Kidney (tissue), 14 donors: ENCODE data around the gene CPB2. TPM values are rescaled to one million over a fixed set of nuclear protein-coding genes. Genes with fewer than 3 reads are reported as not detected.

Experiments
- DNase-seq, 5 donors: peaks; one replicate each; pipeline ENCODE4 v3.0.0-alpha.2; 2013 to 2020
- FAIRE-seq: peaks from 2 replicates; lab custom pipeline; 2012; peaks lifted over from hg19 to GRCh38; lab: Jason Lieb, UNC
- H3K27ac ChIP-seq, 2 donors: one replicate each; pipeline ENCODE4 v1.7.0; 2013; ENCODE audit warnings: low read depth in 2 of 2, low read length in 2 of 2, inconsistent platforms in 1 of 2
- H3K27me3 ChIP-seq: one replicate; pipeline ENCODE4 v1.7.1; 2013; ENCODE audit warnings: low read length, inconsistent platforms; ENCODE audit not compliant: control insufficient read depth, insufficient read depth
- H3K36me3 ChIP-seq, 3 donors: one replicate each; pipeline versions ENCODE4 v1.7.0 to v1.7.1; 2013; ENCODE audit warnings: low read length in 3 of 3, control low read depth in 1 of 3, inconsistent platforms in 1 of 3; ENCODE audit not compliant: insufficient read depth in 3 of 3, control insufficient read depth in 2 of 3
- H3K4me1 ChIP-seq, 3 donors: one replicate each; pipeline versions ENCODE4 v1.7.0 to v1.7.1; 2013; ENCODE audit warnings: low read length in 3 of 3, inconsistent platforms in 1 of 3, low read depth in 1 of 3; ENCODE audit not compliant: control insufficient read depth in 2 of 3, insufficient read depth in 2 of 3
- H3K4me3 ChIP-seq, 3 donors: one replicate each; pipeline versions ENCODE4 v1.7.0 to v1.8.1; 2013; ENCODE audit warnings: low read length in 3 of 3, control low read depth in 1 of 3, inconsistent platforms in 1 of 3
- H3K9ac ChIP-seq, 3 donors: one replicate each; pipeline versions ENCODE4 v1.7.0 to v1.7.1; 2013; ENCODE audit warnings: low read length in 3 of 3, control low read depth in 1 of 3, inconsistent platforms in 1 of 3
- H3K9me3 ChIP-seq, 3 donors: one replicate each; pipeline versions ENCODE4 v1.7.0 to v1.7.1; 2013; ENCODE audit warnings: low read length in 3 of 3, control low read depth in 1 of 3, inconsistent platforms in 1 of 3; ENCODE audit not compliant: control insufficient read depth in 2 of 3, insufficient read depth in 1 of 3
- intact Hi-C: fragments of 100-400 bp; cut with DNase I; formaldehyde crosslinking; loops from one replicate; pipeline ENCODE4 v1.11.1; 2022
- polyA plus RNA-seq: library from polyadenylated mRNA; stranded (reverse); fragments of 350-450 nt; fragmentation: Illumina TruSeq; extraction: RNeasy Lipid Tissue Mini Kit (QIAGEN cat#74804); gene quantifications from one replicate; pipeline ENCODE4 v1.2.3, GENCODE V29; 2014; ENCODE audit warnings: low read depth, low replicate concordance; ENCODE audit not compliant: insufficient read depth
- total RNA-seq: library from RNA; stranded (reverse); fragmentation: NEBNext Ultra II Directional; extraction: Animal tissue kit (Norgen Biotek cat#: 25700); gene quantifications from one replicate; pipeline ENCODE4 v1.2.1, GENCODE V29; 2021
- TF ChIP-seq, protein P1 (sequence below): IDR thresholded peaks from 3 replicates; pipeline ENCODE4 v1.5.1; 2012; ENCODE audit warnings: mild to moderate bottlenecking, moderate library complexity, borderline replicate concordance; ENCODE audit not compliant: insufficient read depth; ENCODE audit errors: extremely low read depth
- donor health status: control.
- donor health status: control.
- donor health status: control.
- donor health status: control.
- donor health status: control.
- donor health status: DM: yes; HTN: yes; CAD: no.
- donor health status: Normal renal cell carcinoma (clear cell type).

CPB2 gene
- total and polyA plus RNA-seq, 2 donors from 2014 or later, result not detected

DNA sequence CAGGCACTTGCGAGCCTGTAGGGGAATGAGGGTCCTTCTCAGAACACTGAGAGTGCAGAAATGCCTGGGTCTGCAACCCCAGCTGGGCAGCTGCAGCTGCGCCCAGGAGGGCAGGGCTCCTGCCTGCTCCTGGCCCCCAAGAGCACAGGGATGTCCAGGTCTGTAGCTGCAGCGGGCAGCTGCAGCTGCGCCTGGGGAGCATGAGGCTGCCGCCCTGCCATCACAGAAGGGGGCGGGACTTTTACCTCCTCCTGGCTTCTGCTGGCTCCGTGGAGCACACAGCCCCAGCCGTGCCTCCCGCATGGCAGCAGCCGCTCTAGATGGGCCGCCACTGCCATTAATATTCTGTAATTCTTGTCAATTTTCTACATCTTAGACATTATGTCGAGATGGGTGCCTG, 17.8 kb downstream of the CPB2 start:
- no peaks in the 10 kb centered on the region for H3K9me3 ChIP-seq

DNA sequence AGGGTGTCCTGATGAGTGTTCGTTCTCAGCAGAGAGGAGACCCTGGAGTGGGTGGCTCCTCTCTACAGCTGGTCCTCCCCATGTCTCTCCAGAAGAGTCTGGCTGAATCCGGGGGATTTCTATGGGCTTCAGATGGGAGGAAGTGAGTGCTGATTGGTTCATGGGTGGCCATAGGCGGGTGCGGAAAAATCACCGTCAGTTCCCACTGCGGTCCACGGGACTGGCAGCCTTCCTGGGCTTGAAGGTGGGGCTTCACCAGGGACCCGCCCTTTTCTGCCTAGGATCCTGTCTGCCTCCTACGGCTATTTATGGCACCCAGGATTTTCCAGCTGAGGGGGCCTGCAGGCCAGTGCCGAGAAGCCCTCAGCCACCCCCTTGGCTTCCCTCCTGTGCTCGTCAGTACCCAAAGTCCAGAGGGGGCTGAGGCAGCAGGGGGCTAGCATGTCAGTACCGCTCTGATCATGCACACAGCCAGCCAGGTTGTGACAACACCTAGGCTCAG, 18.4 kb downstream of the CPB2 start:
- Histone ChIP-seq H3K9ac (no peak overlapping the region), H3K4me3 (no peak overlapping the region), H3K36me3 (no peaks in the 10 kb centered on the region), H3K27ac (no peak overlapping the region), H3K27me3 (no peaks in the 10 kb centered on the region), H3K9me3 (no peaks in the 10 kb centered on the region), H3K4me1 (no peaks in the 10 kb centered on the region)
- TF ChIP-seq, protein P1, sequence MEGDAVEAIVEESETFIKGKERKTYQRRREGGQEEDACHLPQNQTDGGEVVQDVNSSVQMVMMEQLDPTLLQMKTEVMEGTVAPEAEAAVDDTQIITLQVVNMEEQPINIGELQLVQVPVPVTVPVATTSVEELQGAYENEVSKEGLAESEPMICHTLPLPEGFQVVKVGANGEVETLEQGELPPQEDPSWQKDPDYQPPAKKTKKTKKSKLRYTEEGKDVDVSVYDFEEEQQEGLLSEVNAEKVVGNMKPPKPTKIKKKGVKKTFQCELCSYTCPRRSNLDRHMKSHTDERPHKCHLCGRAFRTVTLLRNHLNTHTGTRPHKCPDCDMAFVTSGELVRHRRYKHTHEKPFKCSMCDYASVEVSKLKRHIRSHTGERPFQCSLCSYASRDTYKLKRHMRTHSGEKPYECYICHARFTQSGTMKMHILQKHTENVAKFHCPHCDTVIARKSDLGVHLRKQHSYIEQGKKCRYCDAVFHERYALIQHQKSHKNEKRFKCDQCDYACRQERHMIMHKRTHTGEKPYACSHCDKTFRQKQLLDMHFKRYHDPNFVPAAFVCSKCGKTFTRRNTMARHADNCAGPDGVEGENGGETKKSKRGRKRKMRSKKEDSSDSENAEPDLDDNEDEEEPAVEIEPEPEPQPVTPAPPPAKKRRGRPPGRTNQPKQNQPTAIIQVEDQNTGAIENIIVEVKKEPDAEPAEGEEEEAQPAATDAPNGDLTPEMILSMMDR, result no peak
- intact Hi-C loops, result no loop called here
- DNase-seq, result no peak
- no peak for FAIRE-seq

More for the DNA sequence above, 17.8 kb downstream of the CPB2 start:
- Histone ChIP-seq H3K27ac (no peak overlapping the region), H3K4me3 (no peak overlapping the region), H3K36me3 (no peaks in the 10 kb centered on the region), H3K9ac (no peak overlapping the region), H3K4me1 (no peaks in the 10 kb centered on the region), H3K27me3 (no peaks in the 10 kb centered on the region)
- no peak for FAIRE-seq
- intact Hi-C loops, result no loop called here
- TF ChIP-seq, protein P1, result no peak
- no peak for DNase-seq

DNA sequence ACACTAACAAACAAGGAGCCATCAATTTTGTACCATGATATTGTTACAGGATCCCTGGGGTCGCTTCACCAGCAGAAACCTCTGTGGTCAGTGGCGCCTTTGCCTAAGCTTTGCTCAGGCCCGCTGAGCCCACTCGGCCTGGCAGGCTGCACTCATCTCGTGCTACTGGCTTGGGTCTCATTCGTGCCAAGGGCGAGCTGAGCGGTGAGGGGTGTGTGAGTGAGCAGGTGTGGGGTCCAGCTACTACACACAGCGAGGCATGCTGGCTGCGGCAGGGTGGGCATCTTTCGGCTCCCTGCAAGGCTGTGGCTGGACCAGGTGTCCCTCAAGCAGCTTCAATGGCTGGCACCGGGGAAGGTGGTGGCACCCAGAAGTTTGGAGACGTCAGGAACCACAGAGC, 19.1 kb downstream of the CPB2 start:
- Histone ChIP-seq H3K27ac (no peak overlapping the region), H3K4me3 (no peak overlapping the region), H3K9me3 (no peaks in the 10 kb centered on the region), H3K9ac (no peak overlapping the region), H3K4me1 (no peaks in the 10 kb centered on the region), H3K27me3 (no peaks in the 10 kb centered on the region), H3K36me3 (no peaks in the 10 kb centered on the region)
- TF ChIP-seq, protein P1, result no peak
- DNase-seq, result no peak
- no peak for FAIRE-seq
- intact Hi-C loops, result no loop called here

DNA sequence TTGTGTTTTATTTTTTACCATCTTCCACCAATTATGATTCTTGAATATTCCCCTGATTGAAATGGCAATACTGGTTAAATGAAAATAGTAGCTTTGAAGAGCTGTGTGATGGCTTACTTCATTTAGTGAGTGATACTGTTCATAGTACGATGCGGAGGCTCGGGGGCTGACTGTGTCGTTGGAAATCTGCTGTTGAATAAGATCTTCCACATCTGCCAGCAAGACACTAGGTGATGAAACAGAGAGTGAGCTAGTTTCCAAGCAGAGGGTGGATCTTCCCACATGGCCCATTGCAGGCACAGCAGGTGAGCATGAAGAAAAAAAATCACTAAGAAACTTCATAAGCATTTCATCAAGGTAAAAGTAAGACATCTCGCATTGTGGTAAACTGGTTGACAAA, 22.5 kb downstream of the CPB2 start:
- intact Hi-C loops, result no loop called here
- Histone ChIP-seq H3K9ac (no peak overlapping the region), H3K36me3 (no peaks in the 10 kb centered on the region), H3K4me1 (no peaks in the 10 kb centered on the region), H3K27ac (no peak overlapping the region), H3K9me3 (no peaks in the 10 kb centered on the region), H3K4me3 (no peak overlapping the region), H3K27me3 (no peaks in the 10 kb centered on the region)
- DNase-seq (no peak), FAIRE-seq (no peak)
- TF ChIP-seq, protein P1, result no peak
